ENCODE data around the gene ADIG.
"Not testable (repeated sequence)": the region's sequence is repeated elsewhere in the genome, so short reads cannot be mapped to it uniquely, and the experiment has no call there.

ADIG gene

GRCh38 chr20:38592411-38592790, 11.4 kb downstream of the ADIG start:
- in situ Hi-C loops (cut with HindIII; ENCODE audit: low pct_ligation_motif_present, low pct_unique_long_range_greater_than_20kb, low sequenced_read_pairs), result not testable (repeated sequence)
- DNase-seq, result peak; percentile 18

GRCh38 chr20:38594281-38594680, 13.3 kb downstream of the ADIG start:
- in situ Hi-C loops (cut with HindIII; ENCODE audit: low pct_ligation_motif_present, low pct_unique_long_range_greater_than_20kb, low sequenced_read_pairs); DNase-seq: not testable (repeated sequence)

DNA sequence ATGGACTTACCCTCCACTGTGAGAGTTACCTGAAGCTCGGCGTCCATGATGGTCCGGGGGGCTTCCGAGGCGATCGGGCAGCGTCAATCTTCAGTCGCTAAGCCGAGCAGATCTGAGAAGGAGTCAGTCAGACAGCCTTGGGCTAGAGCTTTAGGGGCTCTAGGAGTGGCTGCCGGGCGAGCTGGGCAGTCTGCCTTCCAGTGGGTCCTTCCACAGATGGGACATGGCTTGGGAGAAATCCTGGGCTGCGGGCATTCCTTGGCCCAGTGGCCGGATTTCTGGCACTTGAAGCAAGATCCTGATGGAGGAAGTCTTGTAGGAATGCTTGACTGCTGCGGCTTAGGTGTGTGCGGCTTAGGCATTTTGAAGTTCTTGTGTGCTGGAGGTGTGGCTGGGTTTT, 14.9 kb downstream of the ADIG start:
- DNase-seq; in situ Hi-C loops (cut with HindIII; ENCODE audit: low pct_ligation_motif_present, low pct_unique_long_range_greater_than_20kb, low sequenced_read_pairs): not testable (repeated sequence)

DNA sequence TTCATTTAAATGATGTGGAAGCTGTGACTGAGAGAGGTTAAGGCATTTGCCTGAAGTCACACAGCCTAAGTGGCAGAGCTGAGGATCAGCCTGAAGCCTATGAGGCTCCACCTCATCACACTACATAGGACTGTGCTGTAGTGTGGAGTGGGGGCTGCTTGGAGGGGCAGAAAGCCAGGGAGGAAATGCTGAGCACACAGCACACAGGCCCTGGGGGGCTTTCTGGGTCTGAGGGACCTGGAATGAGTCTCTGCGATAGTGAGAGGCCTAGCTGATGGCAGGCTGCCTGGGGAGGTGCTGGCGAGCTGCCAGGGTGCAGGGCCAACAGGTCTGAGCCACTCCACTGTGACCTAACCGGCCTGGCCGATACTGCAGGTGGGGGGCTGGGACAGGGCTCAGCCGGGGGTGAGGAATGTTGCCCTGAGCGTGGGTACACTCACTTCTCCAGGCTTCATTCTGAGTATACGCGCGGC, 18.4 kb downstream of the ADIG start:
- in situ Hi-C loops (cut with HindIII; ENCODE audit: low pct_ligation_motif_present, low pct_unique_long_range_greater_than_20kb, low sequenced_read_pairs), result no loop called here
- peak; percentile 20 for DNase-seq

DNA sequence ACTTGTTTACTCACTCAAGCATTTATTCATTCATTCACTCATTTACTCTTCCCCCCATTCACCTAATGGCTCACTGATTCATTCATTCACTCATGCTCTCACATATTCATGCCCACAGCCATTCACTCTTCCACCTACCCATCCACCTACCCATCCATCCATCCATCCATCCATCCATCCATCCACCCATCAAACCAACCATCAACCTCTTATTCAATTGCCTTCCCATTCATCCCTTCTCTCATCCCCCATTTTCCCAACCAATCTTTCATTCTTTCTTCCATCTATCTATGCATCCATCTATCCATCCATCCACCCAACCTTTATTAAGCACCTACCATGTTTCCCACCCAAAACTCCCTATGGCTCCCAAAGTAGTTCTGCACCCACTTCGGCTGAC, 19.1 kb downstream of the ADIG start:
- in situ Hi-C loops (cut with HindIII; ENCODE audit: low pct_ligation_motif_present, low pct_unique_long_range_greater_than_20kb, low sequenced_read_pairs), result no loop called here
- no peak for DNase-seq

GRCh38 chr20:38601216-38602184, 20.5 kb downstream of the ADIG start, which contains the start of gene ARHGAP40:
Gene ARHGAP40 (plus strand): TSS chr20:38601809.
- DNase-seq, result no peak
- in situ Hi-C loops (cut with HindIII; ENCODE audit: low pct_ligation_motif_present, low pct_unique_long_range_greater_than_20kb, low sequenced_read_pairs), result no loop called here

DNA sequence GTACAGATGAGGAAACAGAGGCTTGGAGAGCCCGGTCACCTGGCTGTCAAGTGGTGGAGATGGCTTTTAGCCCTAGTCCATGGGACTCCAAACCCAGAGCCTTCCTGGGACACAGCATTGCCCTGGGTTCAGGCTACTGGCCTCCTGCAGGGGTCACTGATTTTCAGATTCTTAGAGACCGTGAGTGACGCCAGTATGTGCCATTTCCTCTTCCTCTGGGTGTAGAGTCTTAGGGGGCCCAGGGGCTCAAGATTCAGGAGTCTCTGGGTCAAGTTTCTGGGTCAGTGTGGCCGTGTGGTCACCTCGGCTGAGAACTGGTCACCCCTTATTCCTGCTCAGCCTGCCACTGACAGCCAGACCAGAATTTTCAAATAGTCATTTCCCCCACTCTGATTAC, 21.2 kb downstream of the ADIG start:
- DNase-seq, result no peak
- in situ Hi-C loops (cut with HindIII; ENCODE audit: low pct_ligation_motif_present, low pct_unique_long_range_greater_than_20kb, low sequenced_read_pairs), result no loop called here

DNA sequence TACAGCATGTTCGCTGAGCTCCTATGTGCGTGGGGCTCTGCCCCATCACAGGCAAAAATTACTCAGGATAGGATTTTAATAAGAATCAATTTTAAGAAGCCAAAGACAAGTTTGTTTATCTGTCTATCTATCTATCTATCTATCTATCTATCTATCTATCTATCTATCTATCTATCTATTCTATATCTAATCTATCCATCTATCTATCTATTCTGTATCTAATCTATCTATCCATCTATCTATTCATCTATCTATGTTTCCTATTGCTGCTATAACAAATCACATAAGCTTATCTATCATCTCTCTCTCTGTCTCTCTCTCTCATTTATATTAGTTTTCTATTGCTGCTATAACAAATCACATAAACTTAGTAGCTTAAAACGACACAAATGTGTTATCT, 22.3 kb downstream of the ADIG start:
- no peak for DNase-seq
- in situ Hi-C loops (cut with HindIII; ENCODE audit: low pct_ligation_motif_present, low pct_unique_long_range_greater_than_20kb, low sequenced_read_pairs), result no loop called here

DNA sequence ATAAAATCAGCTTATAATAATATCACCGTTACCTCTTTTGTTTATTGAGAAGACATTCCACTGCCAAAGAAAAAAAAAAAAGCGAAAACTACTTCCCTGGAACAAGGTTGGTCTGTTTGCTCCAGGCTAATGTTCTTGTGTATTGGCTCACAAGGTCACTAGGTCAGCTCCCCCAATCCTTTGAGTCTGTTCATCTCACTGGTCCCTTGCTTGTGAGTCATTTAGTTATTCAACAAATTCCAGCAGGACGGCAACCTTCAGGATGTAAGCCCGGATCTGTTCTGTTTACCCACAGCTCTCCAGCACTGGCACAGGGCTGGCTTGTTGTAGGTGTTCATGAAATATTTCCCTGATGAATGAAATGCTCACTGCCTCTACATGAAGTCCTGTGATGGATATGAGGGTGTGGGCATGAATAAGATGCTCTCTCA, 23.9 kb downstream of the ADIG start:
- in situ Hi-C loops (cut with HindIII; ENCODE audit: low pct_ligation_motif_present, low pct_unique_long_range_greater_than_20kb, low sequenced_read_pairs), result no loop called here
- peak; percentile 60 for DNase-seq

- in situ Hi-C loops (cut with HindIII; ENCODE audit: low pct_ligation_motif_present, low pct_unique_long_range_greater_than_20kb, low sequenced_read_pairs), result no loop called here
Measured at GRCh38 chr20:38607351-38607750, 26.4 kb downstream of the ADIG start.

DNA sequence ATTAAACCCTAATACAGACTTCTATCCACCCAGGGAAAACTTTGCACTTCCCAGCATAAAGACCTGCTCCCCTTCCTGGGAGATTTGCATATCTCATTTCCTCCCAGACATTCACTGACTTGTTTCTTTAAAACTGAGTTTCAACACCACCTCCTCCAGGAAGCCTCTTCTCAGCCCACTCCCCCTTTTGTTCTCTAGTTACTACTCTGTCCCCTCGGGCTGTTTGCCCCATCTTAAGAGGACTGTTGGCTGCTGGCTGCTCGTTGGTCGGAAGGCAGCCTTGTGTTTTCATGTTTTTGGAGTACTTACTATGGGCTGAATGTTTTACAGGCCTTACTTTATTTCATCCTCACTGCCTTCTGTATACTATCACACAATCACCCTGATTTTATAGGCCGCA, 27.2 kb downstream of the ADIG start:
- no peak for DNase-seq
- in situ Hi-C loops (cut with HindIII; ENCODE audit: low pct_ligation_motif_present, low pct_unique_long_range_greater_than_20kb, low sequenced_read_pairs), result no loop called here

More at GRCh38 chr20:38607351-38607750, 26.4 kb downstream of the ADIG start:
- DNase-seq, result no peak

DNA sequence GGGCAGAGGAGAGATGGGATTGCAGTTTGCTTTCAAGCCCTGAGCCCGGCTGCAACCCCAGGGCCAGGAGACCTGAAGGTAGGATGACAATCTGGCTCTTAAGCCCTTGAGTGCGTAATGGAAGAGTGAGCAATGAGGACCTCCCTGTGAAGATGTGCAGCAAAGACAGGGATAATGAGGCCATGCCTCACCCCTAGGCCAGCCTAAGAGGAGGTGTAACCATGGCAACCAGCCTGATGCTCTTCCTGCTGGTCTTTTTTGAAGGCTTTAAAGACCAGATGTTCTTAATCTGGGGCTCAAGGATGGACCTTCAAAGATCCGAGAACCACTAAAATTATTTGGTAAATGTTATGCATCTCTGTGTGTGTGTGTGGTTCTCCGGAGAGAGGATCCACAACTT, 28.8 kb downstream of the ADIG start:
- no peak for DNase-seq
- in situ Hi-C loops (cut with HindIII; ENCODE audit: low pct_ligation_motif_present, low pct_unique_long_range_greater_than_20kb, low sequenced_read_pairs), result no loop called here

DNA sequence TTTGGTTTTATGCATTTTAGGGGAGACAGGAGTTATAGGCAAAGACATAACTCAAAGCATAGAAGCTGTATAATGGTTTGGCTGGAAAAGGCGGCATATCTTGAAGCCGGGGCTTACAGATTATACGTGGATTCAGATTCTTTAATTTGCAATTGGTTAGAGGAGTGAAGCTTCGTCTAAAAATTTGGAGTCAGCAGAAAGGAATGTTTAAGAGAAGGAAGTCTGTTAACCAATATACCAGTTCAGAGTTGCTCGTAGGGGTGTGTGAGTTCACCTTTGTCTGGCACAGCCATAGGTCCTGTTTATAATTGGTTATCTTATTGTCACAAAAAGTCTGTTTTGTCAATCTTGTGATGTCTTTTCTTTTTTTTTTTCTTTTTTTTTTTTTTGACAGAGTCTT, 29.5 kb downstream of the ADIG start:
- peak; percentile 61 for DNase-seq
- in situ Hi-C loops (cut with HindIII; ENCODE audit: low pct_ligation_motif_present, low pct_unique_long_range_greater_than_20kb, low sequenced_read_pairs), result no loop called here

DNA sequence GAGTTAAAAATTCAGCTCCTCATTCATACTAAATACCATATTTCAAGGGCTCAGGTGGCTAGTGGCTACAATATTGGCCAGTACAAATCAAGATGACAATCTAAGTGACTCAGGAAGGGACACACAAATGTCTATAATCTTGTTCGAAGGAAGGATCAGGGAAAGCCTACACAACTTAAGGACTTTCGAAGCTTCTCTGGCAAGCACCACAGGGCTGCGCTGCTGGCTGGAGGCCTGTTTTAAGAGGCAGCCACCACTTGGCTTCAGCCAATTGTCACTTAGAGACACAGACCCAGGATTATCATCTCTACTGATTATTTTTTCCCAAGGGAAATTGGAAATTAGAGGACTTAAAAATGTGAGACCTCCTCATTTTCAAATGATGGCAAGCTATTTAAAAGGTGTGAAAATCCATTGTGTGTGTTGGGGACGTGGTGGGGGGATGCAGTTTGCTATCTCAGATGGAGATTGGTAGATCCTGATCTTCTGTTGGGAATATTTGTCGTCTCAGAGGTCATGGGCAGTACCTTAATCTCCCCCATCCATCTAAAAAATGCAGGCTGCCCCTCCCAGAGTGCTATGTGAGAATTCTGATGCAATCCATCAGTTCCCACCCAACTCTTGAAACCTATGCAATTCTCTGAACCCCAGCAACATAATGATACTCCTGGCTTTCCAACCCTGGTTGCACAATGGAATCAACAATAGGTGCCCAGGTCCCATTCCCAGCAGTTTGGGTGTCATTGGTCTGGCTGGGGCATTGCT, 31.9 kb downstream of the ADIG start:
- in situ Hi-C loops (cut with HindIII; ENCODE audit: low pct_ligation_motif_present, low pct_unique_long_range_greater_than_20kb, low sequenced_read_pairs), result no loop called here

GRCh38 chr20:38615283-38615682, 34.3 kb downstream of the ADIG start:
- no peak for DNase-seq
- in situ Hi-C loops (cut with HindIII; ENCODE audit: low pct_ligation_motif_present, low pct_unique_long_range_greater_than_20kb, low sequenced_read_pairs), result no loop called here

More for the DNA sequence above, 31.9 kb downstream of the ADIG start:
- no peak for DNase-seq

DNA sequence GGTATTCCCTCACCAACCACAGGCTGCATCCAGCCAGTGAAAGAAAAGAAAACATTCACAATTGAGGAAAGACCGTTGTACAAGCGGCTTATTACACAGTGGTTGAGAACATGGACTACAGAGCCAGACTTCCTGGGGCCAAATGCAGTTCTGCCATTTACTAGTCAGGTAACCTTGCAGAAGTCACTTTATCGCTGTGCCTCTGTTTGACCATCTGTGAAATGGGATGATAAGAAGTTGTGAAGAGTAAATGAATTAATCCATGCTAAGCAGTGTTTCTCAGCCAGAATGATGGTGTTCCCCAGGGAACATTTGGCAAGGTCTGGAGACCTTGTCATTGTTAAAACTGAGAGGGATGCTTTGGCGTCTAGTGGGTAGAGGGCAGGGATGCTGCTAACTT, 35.5 kb downstream of the ADIG start:
- in situ Hi-C loops (cut with HindIII; ENCODE audit: low pct_ligation_motif_present, low pct_unique_long_range_greater_than_20kb, low sequenced_read_pairs), result no loop called here
- DNase-seq, result no peak

DNA sequence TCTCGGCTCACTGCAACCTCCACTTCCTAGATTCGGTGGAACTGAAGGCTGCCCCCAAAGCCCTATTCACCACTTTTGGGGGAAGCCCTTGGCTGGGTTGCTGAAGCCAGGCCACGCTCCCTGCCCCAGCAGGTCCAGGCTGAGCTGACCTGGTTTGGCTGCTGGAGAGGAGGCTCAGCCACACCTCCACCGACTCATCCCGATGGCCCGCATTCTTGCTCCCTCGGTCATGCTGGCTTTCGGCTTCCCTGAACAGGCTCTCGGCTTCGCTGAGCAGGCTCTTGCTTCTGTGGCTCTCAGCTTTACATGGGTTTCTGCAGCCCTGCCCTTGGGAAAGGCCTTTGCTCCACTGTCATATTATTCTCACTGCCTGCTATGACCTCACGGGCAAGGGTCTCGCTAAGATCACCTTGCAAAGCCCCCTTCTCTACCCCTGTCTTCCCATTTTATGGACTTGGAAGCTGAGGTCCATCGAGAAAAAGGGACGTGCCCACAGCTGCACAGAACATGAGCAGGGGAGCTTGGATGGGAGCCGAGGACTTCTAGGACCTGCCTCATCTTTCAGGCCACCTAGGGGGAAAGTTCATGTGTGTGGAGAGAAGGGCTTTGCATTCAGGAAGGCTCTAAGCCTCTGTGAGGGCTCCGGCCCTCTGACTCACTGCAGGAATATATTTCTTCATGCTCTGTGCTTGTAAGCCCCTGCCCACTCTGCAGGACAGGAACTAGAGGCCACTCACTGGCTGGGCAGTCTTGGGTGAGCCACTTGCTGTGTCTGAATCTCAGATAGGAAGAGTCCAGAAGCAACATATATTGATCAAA, 36.2 kb downstream of the ADIG start:
- peak; percentile 90 for DNase-seq
- in situ Hi-C loops (cut with HindIII; ENCODE audit: low pct_ligation_motif_present, low pct_unique_long_range_greater_than_20kb, low sequenced_read_pairs), result no loop called here

DNA sequence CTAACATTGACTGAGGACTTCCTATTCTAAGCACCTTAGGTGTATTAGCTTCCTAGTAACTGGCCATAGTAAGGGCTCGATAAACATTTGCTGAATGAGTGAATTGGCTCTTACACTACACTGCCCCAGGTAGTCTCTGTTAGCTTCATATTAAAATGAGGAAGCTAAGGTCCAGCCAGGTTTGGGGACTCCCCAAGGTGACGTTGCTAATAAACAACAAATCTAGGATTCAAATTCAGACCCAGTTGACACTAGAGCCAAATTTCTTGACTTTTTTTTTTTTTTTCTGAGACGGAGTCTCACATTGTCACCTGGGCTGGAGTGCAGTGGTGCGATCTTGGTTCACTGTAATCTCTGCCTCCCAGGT, 36.8 kb downstream of the ADIG start:
- in situ Hi-C loops (cut with HindIII; ENCODE audit: low pct_ligation_motif_present, low pct_unique_long_range_greater_than_20kb, low sequenced_read_pairs), result no loop called here
- no peak for DNase-seq

DNA sequence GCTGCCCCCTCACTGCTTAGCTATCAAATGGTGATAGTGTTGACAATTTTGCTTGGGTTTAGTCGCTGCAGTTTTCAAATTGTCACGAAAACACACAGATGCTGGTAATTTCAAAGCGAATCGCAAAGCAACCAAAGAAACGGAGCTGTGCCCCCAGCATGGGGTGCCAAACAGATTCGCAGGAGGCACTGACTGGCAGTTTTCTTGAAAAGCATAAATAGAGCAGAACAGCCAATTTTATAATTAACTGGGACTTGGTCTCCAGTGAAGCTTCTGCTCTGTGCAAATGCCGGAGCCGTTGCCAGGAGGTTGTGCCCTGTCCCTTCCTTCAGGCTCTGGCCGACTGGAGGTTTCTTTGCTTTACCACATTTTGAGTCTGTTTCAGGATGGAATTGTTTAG, 39.4 kb downstream of the ADIG start:
- no peak for DNase-seq
- in situ Hi-C loops (cut with HindIII; ENCODE audit: low pct_ligation_motif_present, low pct_unique_long_range_greater_than_20kb, low sequenced_read_pairs), result no loop called here

All from ACHN (cell line).